ENCODE data around the gene STX8. TPM values are rescaled to one million over a fixed set of nuclear protein-coding genes. Genes with fewer than 3 reads are reported as not detected.

Gene STX8
- total and polyA plus RNA-seq, 7 donors = 34.0 to 70.6 (median 50.5) TPM

DNA sequence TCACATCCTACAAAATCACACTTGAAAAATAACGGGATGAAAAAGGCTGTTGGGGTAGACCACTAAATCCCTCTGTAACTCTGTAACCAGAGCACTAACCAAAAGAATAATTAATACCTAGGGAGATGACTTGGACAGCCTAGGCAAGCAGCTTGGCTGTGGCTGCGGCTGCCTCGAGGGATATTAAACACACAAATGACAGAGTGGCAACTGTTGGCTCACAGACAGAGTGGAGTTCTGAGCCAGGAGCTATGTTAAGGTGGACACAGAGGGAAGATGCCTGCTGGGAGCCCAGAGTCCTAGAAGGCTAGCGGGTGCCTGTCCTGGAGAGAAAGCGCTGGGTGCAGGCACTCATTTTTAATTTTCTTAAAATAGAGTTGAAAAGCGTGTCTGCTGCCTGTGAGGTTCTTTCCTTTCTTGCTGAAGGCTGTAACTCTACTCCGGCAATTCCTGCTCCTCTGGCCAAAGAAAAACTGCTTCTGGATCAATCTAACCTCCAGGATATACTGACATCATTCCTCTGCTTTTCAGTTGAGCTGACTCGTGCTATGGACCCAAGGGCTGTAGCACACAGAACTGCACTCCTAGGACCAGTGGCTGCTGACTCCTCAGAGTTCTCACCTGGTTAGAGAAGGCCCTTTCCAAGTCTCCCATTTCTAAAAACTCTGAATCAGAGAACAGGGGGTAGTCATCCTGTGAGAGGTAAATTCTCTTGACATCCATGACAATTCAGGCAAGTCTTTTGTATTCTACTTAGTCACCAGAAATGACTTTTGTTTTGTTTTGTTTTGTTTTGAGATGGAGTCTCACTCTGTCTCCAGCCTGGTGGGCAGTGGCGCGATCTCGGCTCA is 147.9 kb downstream of the STX8 start:
- no peak overlapping the region for H3K4me3 ChIP-seq
- intact Hi-C loops (cut with DNase I) = loop anchor here in 1 of 2 donors (5.0 kb wide), 1 partner anchor 60 kb away; no protein-coding TSS in a partner anchor
- DNase-seq (peak; percentile 30 to 65), ATAC-seq (peak; percentile 89 to 96 (median 94))
- H3K9me3 ChIP-seq = no peaks in the 10 kb centered on the region
- H3K36me3 ChIP-seq (ENCODE audit: insufficient read depth in 1 of 2, low read depth in 1 of 2) = no peaks in the 10 kb centered on the region
- TF ChIP-seq, protein P1, sequence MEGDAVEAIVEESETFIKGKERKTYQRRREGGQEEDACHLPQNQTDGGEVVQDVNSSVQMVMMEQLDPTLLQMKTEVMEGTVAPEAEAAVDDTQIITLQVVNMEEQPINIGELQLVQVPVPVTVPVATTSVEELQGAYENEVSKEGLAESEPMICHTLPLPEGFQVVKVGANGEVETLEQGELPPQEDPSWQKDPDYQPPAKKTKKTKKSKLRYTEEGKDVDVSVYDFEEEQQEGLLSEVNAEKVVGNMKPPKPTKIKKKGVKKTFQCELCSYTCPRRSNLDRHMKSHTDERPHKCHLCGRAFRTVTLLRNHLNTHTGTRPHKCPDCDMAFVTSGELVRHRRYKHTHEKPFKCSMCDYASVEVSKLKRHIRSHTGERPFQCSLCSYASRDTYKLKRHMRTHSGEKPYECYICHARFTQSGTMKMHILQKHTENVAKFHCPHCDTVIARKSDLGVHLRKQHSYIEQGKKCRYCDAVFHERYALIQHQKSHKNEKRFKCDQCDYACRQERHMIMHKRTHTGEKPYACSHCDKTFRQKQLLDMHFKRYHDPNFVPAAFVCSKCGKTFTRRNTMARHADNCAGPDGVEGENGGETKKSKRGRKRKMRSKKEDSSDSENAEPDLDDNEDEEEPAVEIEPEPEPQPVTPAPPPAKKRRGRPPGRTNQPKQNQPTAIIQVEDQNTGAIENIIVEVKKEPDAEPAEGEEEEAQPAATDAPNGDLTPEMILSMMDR (IDR thresholded peaks at IDR 0.05) = no peak
- H3K27me3 ChIP-seq (ENCODE audit: insufficient read depth in 3 of 3, low read length in 2 of 3) = no peaks in the 10 kb centered on the region
- peaks cover 20% of the 10 kb centered on the region for H3K4me1 ChIP-seq
- peak overlapping the region; percentile 59 for H3K27ac ChIP-seq
- 33 to 41% (median 39%) methylated on average over 11 of the region's 11 CpGs for WGBS, 3 donors

DNA sequence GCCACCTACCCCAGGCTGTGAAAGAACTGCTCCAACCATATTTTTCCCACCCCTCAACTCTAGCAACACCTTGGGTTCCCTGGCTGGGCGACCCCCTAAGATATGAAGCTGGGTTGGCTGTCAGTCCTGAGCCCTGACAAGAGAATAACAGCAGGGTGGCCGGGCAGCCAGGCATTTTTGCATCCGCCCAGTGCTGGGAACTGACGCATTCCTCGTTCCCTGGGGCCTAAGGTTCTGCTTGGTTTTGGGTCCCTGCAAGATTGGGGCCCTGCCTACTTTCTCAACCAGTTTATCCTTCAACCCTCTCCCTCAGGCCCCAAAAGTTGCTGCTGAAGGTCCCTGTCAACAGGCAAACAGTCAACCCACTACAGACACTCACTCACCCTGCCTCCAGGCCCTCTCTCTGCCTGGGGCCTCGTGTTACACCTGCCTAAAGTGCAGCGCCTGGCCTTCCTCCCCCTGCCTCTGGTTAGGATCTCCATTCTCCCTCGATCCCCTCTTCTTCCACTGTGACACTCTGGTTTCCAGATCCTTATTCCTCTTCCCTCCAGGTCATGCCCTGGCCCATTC is 151.5 kb downstream of the STX8 start:
- WGBS, 3 donors = 93 to 95% (median 94%) methylated on average over 8 of the region's 8 CpGs
- ATAC-seq = no peak
- H3K9me3 ChIP-seq = no peaks in the 10 kb centered on the region
- intact Hi-C loops (cut with DNase I) = no loop called here
- no peaks in the 10 kb centered on the region for H3K27me3 ChIP-seq (ENCODE audit: insufficient read depth in 3 of 3, low read length in 2 of 3)
- H3K4me3 ChIP-seq = no peak overlapping the region
- DNase-seq = no peak
- no peak overlapping the region for H3K27ac ChIP-seq
- H3K36me3 ChIP-seq (ENCODE audit: insufficient read depth in 1 of 2, low read depth in 1 of 2) = no peaks in the 10 kb centered on the region
- H3K4me1 ChIP-seq = peaks cover 16% of the 10 kb centered on the region
- TF ChIP-seq, protein P1 (IDR thresholded peaks at IDR 0.05) = no peak

- TF ChIP-seq, protein P1 (IDR thresholded peaks at IDR 0.05) = no peak
- Histone ChIP-seq H3K27ac (no peak overlapping the region), H3K9me3 (no peaks in the 10 kb centered on the region), H3K4me3 (no peak overlapping the region), H3K4me1 (peaks cover 7% of the 10 kb centered on the region), H3K27me3 (ENCODE audit: insufficient read depth in 3 of 3, low read length in 2 of 3) (no peaks in the 10 kb centered on the region), H3K36me3 (ENCODE audit: insufficient read depth in 1 of 2, low read depth in 1 of 2) (no peaks in the 10 kb centered on the region)
- peak; percentile 65 to 87 (median 72) for ATAC-seq
- intact Hi-C loops (cut with DNase I) = no loop called here
- no peak for DNase-seq
- 45 to 52% (median 50%) methylated on average over 4 of the region's 4 CpGs for WGBS, 3 donors
Measured at GRCh38 chr17:9421525-9421924, 154.1 kb downstream of the STX8 start.

- peak; percentile 67 to 82 (median 76) for ATAC-seq
- H3K4me3 ChIP-seq = no peak overlapping the region
- no peak for DNase-seq
- intact Hi-C loops (cut with DNase I) = no loop called here
- H3K27ac ChIP-seq = no peak overlapping the region
- H3K9me3 ChIP-seq = no peaks in the 10 kb centered on the region
- WGBS, 3 donors = 45 to 65% (median 49%) methylated on average over 10 of the region's 10 CpGs
- peaks cover 7% of the 10 kb centered on the region for H3K4me1 ChIP-seq
- H3K27me3 ChIP-seq (ENCODE audit: insufficient read depth in 3 of 3, low read length in 2 of 3) = no peaks in the 10 kb centered on the region
- no peaks in the 10 kb centered on the region for H3K36me3 ChIP-seq (ENCODE audit: insufficient read depth in 1 of 2, low read depth in 1 of 2)
- TF ChIP-seq, protein P1 (IDR thresholded peaks at IDR 0.05) = no peak
Measured at GRCh38 chr17:9419932-9420453, 155.6 kb downstream of the STX8 start.
